ENCODE results near the gene C1QTNF6.
"Not testable (repeated sequence)": the region's sequence is repeated elsewhere in the genome, so short reads cannot be mapped to it uniquely, and the experiment has no call there.

DNA sequence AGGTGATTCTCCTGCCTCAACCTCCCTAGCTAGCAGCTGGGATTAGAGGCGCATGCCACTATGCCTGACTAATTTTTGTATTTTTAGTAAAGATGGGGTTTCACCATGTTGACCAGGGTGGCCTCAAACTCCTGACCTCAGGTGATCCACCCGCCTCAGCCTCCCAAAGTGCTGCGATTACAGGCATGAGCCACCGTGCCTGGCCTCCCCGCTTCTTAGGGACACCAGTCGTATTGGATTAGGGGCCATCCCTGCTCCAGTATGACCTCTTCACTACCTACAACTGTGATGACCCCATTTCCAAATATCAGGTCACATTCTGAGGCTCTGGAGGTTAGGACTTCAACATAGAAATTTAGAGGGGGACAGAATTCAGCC, 13.4 kb upstream of the C1QTNF6 start:
- not testable (repeated sequence) for TF ChIP-seq POLR2A (IDR thresholded peaks at IDR 0.05; ENCODE audit: low read depth, low read length); MXI1 (IDR thresholded peaks at IDR 0.05; ENCODE audit: borderline replicate concordance, low read depth, low read length); BHLHE40 (IDR thresholded peaks at IDR 0.05; ENCODE audit: low read depth, low read length); CEBPB (IDR thresholded peaks at IDR 0.05; ENCODE audit: low read depth, low read length); RAD21 (IDR thresholded peaks at IDR 0.05; ENCODE audit: low read length); SMC3 (IDR thresholded peaks at IDR 0.05; ENCODE audit: low read depth, low read length); NFE2L2 (IDR thresholded peaks at IDR 0.05; ENCODE audit: low read depth, low read length); RCOR1 (IDR thresholded peaks at IDR 0.05; ENCODE audit: insufficient replicate concordance, low read length); MAFK (IDR thresholded peaks at IDR 0.05; ENCODE audit: low read depth, low read length); FOS (IDR thresholded peaks at IDR 0.05; ENCODE audit: low read depth, low read length); RFX5 (IDR thresholded peaks at IDR 0.05; ENCODE audit: low read depth, low read length)
- TF ChIP-seq, protein P1, sequence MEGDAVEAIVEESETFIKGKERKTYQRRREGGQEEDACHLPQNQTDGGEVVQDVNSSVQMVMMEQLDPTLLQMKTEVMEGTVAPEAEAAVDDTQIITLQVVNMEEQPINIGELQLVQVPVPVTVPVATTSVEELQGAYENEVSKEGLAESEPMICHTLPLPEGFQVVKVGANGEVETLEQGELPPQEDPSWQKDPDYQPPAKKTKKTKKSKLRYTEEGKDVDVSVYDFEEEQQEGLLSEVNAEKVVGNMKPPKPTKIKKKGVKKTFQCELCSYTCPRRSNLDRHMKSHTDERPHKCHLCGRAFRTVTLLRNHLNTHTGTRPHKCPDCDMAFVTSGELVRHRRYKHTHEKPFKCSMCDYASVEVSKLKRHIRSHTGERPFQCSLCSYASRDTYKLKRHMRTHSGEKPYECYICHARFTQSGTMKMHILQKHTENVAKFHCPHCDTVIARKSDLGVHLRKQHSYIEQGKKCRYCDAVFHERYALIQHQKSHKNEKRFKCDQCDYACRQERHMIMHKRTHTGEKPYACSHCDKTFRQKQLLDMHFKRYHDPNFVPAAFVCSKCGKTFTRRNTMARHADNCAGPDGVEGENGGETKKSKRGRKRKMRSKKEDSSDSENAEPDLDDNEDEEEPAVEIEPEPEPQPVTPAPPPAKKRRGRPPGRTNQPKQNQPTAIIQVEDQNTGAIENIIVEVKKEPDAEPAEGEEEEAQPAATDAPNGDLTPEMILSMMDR (conservative IDR thresholded peaks at IDR 0.05; ENCODE audit: low read depth, low read length) = not testable (repeated sequence)
- TF ChIP-seq, protein P2, sequence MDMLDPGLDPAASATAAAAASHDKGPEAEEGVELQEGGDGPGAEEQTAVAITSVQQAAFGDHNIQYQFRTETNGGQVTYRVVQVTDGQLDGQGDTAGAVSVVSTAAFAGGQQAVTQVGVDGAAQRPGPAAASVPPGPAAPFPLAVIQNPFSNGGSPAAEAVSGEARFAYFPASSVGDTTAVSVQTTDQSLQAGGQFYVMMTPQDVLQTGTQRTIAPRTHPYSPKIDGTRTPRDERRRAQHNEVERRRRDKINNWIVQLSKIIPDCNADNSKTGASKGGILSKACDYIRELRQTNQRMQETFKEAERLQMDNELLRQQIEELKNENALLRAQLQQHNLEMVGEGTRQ (IDR thresholded peaks at IDR 0.05; ENCODE audit: low read depth, low read length) = not testable (repeated sequence)
- TF ChIP-seq, protein P3, sequence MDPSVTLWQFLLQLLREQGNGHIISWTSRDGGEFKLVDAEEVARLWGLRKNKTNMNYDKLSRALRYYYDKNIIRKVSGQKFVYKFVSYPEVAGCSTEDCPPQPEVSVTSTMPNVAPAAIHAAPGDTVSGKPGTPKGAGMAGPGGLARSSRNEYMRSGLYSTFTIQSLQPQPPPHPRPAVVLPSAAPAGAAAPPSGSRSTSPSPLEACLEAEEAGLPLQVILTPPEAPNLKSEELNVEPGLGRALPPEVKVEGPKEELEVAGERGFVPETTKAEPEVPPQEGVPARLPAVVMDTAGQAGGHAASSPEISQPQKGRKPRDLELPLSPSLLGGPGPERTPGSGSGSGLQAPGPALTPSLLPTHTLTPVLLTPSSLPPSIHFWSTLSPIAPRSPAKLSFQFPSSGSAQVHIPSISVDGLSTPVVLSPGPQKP (IDR thresholded peaks at IDR 0.05; ENCODE audit: borderline replicate concordance, low read depth, low read length) = not testable (repeated sequence)
